Endothelial cell of umbilical vein (primary cell): Measurements from ENCODE around the gene TFAP2B. TPM values are rescaled to one million over a fixed set of nuclear protein-coding genes. Genes with fewer than 3 reads are reported as not detected.

Experiments
- BruUV-seq: library from RNA; stranded (reverse); fragments of 400-500 nt; replicated peaks from 2 replicates; lab custom pipeline; 2021; lab: Mats Ljungman, UMichigan
- CTCF ChIA-PET: fragments of 300-600, 350-600 bp; sonication (Branson Sonifier 250); formaldehyde crosslinking; loops from one replicate; lab custom pipeline; 2021; ENCODE audit warnings: antibody characterized with exemption, inconsistent platforms; lab: Charles Lee
- POLR2A ChIA-PET: fragments of 300-600, 350-600 bp; sonication (Branson Sonifier 250); formaldehyde crosslinking; loops from one replicate; lab custom pipeline; 2021; ENCODE audit warnings: antibody characterized with exemption, inconsistent platforms; lab: Charles Lee
- DNase-seq: peaks from one replicate; pipeline ENCODE4 v3.0.0-alpha.2; 2011; ENCODE audit warnings: low read depth, low spot score
- FAIRE-seq: peaks from 2 replicates; lab custom pipeline; 2011; peaks lifted over from hg19 to GRCh38; lab: Jason Lieb, UNC
- H2AFZ ChIP-seq: 2 replicates; pipeline ENCODE4 v1.6.0; 2012; ENCODE audit warnings: low read depth, low read length, control low read depth, inconsistent platforms
- H3K27ac ChIP-seq: 2 replicates; pipeline ENCODE4 v1.5.1; 2011; ENCODE audit warnings: low read depth, mild to moderate bottlenecking, control low read depth, low read length, moderate library complexity; ENCODE audit not compliant: insufficient read depth
- H3K27me3 ChIP-seq, 2 experiments: 2 replicates each; pipeline versions ENCODE4 v1.6.0 to v1.6.1; 2011; ENCODE audit warnings: low read length in 2 of 2, mixed read lengths in 1 of 2; ENCODE audit not compliant: control insufficient read depth in 2 of 2, insufficient read depth in 2 of 2
- H3K36me3 ChIP-seq, 2 experiments: 2 replicates in 1 of 2; 3 replicates in 1 of 2; pipeline ENCODE4 v1.5.1; 2011; ENCODE audit warnings: low read length in 2 of 2, mild to moderate bottlenecking in 1 of 2, moderate library complexity in 1 of 2; ENCODE audit not compliant: control insufficient read depth in 2 of 2, insufficient read depth in 2 of 2; ENCODE audit errors: extremely low read depth in 1 of 2
- H3K4me1 ChIP-seq: 3 replicates; pipeline ENCODE4 v1.5.1; 2011; ENCODE audit warnings: mild to moderate bottlenecking, low read length; ENCODE audit not compliant: control insufficient read depth, insufficient read depth; ENCODE audit errors: extremely low read depth
- H3K4me2 ChIP-seq: 2 replicates; pipeline ENCODE4 v1.6.1; 2011; ENCODE audit warnings: low read length, control low read depth, mixed read lengths; ENCODE audit not compliant: insufficient read depth
- H3K4me3 ChIP-seq, 3 experiments: fragments of 200-600 bp in 1 of 3; sonication (generic), shearing (Covaris generic) in 1 of 3; replicated peaks in 1 of 3; 2 replicates each; pipeline ENCODE4 v1.5.1; 2011 to 2016; ENCODE audit warnings: control low read depth in 3 of 3, low read length in 3 of 3, mild to moderate bottlenecking in 2 of 3, inconsistent platforms in 1 of 3, low read depth in 1 of 3, moderate library complexity in 1 of 3; ENCODE audit not compliant: insufficient read depth in 1 of 3
- H3K79me2 ChIP-seq: 2 replicates; pipeline ENCODE4 v1.6.0; 2012; ENCODE audit warnings: low read length, inconsistent platforms; ENCODE audit not compliant: control insufficient read depth, insufficient read depth
- H3K9ac ChIP-seq: replicated peaks from 2 replicates; pipeline ENCODE3; 2011; ENCODE audit warnings: low read length, control low read depth; ENCODE audit not compliant: insufficient read depth; ENCODE audit errors: extremely low read depth
- H3K9me1 ChIP-seq: replicated peaks from 3 replicates; pipeline ENCODE4 v1.6.0; 2011; ENCODE audit warnings: mild to moderate bottlenecking, low read length; ENCODE audit not compliant: control insufficient read depth, insufficient read depth; ENCODE audit errors: extremely low read depth
- H3K9me3 ChIP-seq: replicated peaks from 2 replicates; pipeline ENCODE4 v1.5.1; 2012; ENCODE audit warnings: low read length, inconsistent platforms; ENCODE audit not compliant: control insufficient read depth, insufficient read depth
- H4K20me1 ChIP-seq: replicated peaks from 2 replicates; pipeline ENCODE3; 2011; ENCODE audit warnings: mild to moderate bottlenecking, low read length; ENCODE audit not compliant: control insufficient read depth, insufficient read depth; ENCODE audit errors: extremely low read depth
- EZH2 ChIP-seq: IDR thresholded peaks from 2 replicates; pipeline ENCODE4 v1.6.1; 2012; ENCODE audit warnings: borderline replicate concordance, low read depth, mild to moderate bottlenecking, moderate library complexity, low read length, inconsistent platforms; ENCODE audit not compliant: severe bottlenecking
- FOS ChIP-seq: IDR thresholded peaks from 2 replicates; pipeline ENCODE4 v1.6.1; 2011; ENCODE audit warnings: mild to moderate bottlenecking, low read length, moderate library complexity, borderline replicate concordance; ENCODE audit not compliant: insufficient read depth
- GATA2 ChIP-seq: IDR thresholded peaks from 2 replicates; pipeline ENCODE4 v1.7.0; 2011; ENCODE audit warnings: low read depth, mild to moderate bottlenecking, moderate library complexity, mixed read lengths, low read length; ENCODE audit not compliant: insufficient read length, insufficient read depth
- POLR2A ChIP-seq: IDR thresholded peaks from 2 replicates; pipeline ENCODE4 v1.6.1; 2012; ENCODE audit warnings: low read depth, mild to moderate bottlenecking, control low read depth, low read length
- dilution Hi-C: fragments of 300-500 bp; cut with MboI; formaldehyde crosslinking; loops from one replicate; pipeline ENCODE4 v1.15.0; 2019; ENCODE audit warnings: low sequenced_read_pairs; ENCODE audit not compliant: extremely low pct_ligation_motif_present
- intact Hi-C: fragments of 100-400 bp; cut with micrococcal nuclease; formaldehyde crosslinking; loops from one replicate; pipeline ENCODE4 v1.10.0; 2022
- polyA plus RNA-seq, 4 experiments: library from polyadenylated mRNA; depleted of rRNA in 3 of 4; stranded (reverse) in 3 of 4; unstranded in 1 of 4; fragments of >200 nt; gene quantifications; 2 replicates each; pipeline versions ENCODE4 v1.2.1 to v1.2.3, GENCODE V29; 2011 to 2012; ENCODE audit warnings: missing spikeins in 1 of 4
- total RNA-seq: library from RNA; stranded (reverse); gene quantifications from 2 replicates; pipeline ENCODE4 v1.2.3, GENCODE V29; 2021

TFAP2B gene
- total and polyA plus RNA-seq, 2 donors (not counting 3 experiments of a cell fraction or from before 2014, with no cell fraction given): not detected

DNA sequence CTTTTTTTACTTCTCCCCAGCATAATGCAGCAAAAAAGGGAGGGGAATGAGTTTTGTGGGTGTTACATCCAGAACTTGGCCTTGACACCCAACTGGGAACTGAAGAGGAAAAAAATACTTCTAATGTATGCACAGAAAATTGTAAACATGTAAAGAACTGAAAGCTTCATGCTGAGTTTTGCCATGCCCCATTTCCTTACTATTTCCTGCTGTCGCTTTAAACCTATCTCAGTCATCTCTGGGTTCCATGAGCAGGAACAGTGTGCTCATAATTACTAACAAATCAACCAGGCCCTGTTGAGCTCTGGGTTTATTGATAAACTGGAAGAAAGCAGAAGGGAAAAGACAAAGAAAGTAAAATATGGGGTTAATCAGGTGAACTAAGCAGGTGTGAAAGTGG, 14.2 kb downstream of the TFAP2B start:
- intact Hi-C loops (no loop called here), dilution Hi-C loops (no loop called here)
- no peaks in the 10 kb centered on the region for H3K4me1 ChIP-seq
- H2AFZ ChIP-seq: no peak overlapping the region
- BruUV-seq: no TSS peak
- peaks cover 15 to 27% of the 10 kb centered on the region in 2 experiments for H3K27me3 ChIP-seq
- POLR2A ChIA-PET: no interaction called here
- H3K79me2 ChIP-seq: no peaks in the 10 kb centered on the region
- H4K20me1 ChIP-seq: no peaks in the 10 kb centered on the region
- no peak overlapping the region for H3K4me2 ChIP-seq
- H3K36me3 ChIP-seq: no peaks in the 10 kb centered on the region
- H3K4me3 ChIP-seq: no peak overlapping the region
- no peak overlapping the region for H3K27ac ChIP-seq
- CTCF ChIA-PET: no interaction called here
- FAIRE-seq: no peak
- no peak overlapping the region for H3K9ac ChIP-seq
- no peaks in the 10 kb centered on the region for H3K9me3 ChIP-seq
- no peaks in the 10 kb centered on the region for H3K9me1 ChIP-seq
- TF ChIP-seq FOS: no peak
- TF ChIP-seq EZH2: no peak
- TF ChIP-seq POLR2A: no peak
- no peak for DNase-seq

DNA sequence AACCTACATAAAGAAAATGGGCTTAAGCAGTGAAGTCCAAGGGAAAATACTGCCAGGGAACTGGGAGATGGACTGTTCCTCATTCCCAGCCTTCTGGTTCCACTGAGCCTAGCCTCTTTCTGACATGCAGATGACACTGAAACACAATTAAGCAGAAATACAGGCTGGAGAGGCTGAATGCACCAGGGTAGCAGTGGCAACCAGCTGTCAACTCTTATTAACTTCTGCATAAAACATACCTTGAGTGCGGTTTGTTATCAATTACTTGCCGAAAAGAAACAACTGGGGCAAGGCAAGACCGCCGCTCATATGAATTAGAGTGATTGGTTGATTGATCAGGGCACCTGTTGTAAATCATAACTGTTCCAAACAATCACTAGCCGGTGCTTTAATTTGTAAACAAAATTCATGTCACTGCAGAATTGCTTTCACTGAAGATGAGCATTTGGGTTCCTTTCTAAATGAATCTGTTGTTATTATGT, 16.3 kb downstream of the TFAP2B start:
- intact Hi-C loops (no loop called here), dilution Hi-C loops (no loop called here)
- CTCF ChIA-PET: no interaction called here
- no peak overlapping the region for H3K27ac ChIP-seq
- H3K9ac ChIP-seq: no peak overlapping the region
- POLR2A ChIA-PET: no interaction called here
- H3K27me3 ChIP-seq: peaks cover 18 to 42% of the 10 kb centered on the region in 2 experiments
- H3K36me3 ChIP-seq: no peaks in the 10 kb centered on the region
- no peaks in the 10 kb centered on the region for H3K4me1 ChIP-seq
- no peak overlapping the region for H3K4me3 ChIP-seq
- BruUV-seq: no TSS peak
- no peaks in the 10 kb centered on the region for H4K20me1 ChIP-seq
- no peak for TF ChIP-seq GATA2
- DNase-seq: no peak
- H2AFZ ChIP-seq: no peak overlapping the region
- no peaks in the 10 kb centered on the region for H3K9me3 ChIP-seq
- FAIRE-seq: no peak
- H3K4me2 ChIP-seq: no peak overlapping the region
- no peaks in the 10 kb centered on the region for H3K79me2 ChIP-seq
- H3K9me1 ChIP-seq: no peaks in the 10 kb centered on the region
